Dermis blood vessel endothelial cell (primary cell): Measurements from ENCODE around the gene PPP1R14B. TPM values are rescaled to one million over a fixed set of nuclear protein-coding genes. Genes with fewer than 3 reads are reported as not detected.

Experiments
- DNase-seq: peaks from one replicate; pipeline ENCODE4 v3.0.0; 2010
- total RNA-seq: library from RNA; depleted of rRNA; stranded (reverse); fragments of >200 nt; gene quantifications from 2 replicates; pipeline ENCODE4 v1.2.3, GENCODE V29; 2014

The PPP1R14B gene, protein sequence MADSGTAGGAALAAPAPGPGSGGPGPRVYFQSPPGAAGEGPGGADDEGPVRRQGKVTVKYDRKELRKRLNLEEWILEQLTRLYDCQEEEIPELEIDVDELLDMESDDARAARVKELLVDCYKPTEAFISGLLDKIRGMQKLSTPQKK
- 238 and 297 TPM in 2 replicates for total RNA-seq

DNA sequence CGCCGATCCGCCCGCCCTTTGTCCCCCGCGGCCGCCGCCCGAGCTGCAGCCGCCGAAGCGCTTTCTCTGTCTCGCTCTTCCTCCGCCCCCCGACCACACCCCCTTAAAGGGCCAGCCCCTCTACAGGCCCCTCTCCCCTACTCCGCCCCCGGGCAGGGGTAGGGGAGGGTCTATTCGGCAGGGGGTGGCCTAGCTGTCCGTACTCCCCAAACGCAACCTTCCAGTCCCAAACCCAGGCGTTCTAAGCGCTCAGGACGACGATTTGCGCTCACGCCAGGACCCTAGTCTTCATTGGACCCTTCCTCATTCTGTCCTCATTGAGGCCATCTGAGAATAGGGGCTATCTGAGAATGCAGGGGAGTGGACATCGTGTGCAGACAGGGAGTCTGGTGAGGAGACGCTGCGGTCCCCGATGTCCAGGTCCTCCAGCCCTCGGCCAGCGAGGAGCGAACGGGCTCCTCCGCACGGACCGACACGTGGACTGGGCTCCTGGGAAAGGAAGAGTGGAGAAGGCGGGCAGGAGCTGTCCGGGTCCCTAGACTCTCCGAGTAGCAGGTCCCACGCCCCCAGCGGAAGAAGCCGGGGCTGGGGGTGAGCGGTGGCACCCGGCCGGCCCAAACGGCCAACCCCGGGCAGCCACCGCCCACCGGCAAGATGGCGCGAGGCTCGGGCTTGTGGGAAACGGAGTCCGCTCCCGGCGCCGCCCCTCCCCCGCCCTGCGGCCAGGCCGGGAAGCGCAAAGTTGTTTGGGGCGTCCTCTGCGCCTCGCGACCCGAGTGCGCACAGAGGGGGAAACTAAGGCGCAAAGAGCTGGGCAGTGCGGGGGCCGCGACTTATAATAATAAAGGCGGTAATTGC is at the start of gene PPP1R14B:
Gene PPP1R14B (minus strand): TSS at position 73 of the 858 bp plus-strand sequence. CDS start 270 bp downstream, outside the sequence.
- DNase-seq, result peak; percentile 85

DNA sequence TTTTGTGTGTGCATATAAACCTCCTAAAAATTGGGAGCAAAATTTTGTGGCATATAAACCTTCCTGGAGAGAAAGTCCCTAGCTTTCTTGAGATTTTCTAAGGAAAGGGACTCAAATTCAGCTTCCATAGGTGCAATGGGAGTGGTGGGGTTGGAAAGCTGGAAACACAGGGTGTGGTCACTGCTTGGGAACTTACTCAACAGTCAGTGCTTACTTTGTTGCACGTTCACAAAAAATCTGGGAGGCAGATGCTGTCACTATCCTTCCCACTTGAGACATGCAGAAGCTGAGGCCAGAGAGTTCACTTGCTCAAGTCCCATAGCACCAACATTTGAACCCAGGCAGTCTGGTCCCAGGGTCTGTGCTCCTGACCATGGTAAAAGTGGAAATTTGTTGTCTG is 49.5 kb upstream of the PPP1R14B start:
- no peak for DNase-seq

DNA sequence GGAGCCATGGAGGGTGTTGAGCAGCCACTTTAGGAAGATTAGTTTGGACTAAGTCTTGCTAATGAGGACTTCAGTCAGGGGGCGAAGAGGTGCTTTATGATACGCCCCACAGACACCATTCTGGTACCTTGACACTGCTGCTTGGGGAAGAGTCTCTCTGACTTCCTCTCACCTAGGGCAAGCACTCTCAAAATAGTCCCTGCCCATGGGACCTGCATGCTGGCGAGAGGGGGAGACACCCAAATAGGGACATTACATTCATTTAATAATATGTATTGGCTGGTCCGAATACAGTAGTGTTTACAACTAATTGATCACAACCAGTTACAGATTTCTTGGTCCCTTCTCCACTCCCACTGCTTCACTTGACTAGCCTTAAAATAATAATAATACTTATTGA is 49.0 kb upstream of the PPP1R14B start:
- DNase-seq, result no peak

DNA sequence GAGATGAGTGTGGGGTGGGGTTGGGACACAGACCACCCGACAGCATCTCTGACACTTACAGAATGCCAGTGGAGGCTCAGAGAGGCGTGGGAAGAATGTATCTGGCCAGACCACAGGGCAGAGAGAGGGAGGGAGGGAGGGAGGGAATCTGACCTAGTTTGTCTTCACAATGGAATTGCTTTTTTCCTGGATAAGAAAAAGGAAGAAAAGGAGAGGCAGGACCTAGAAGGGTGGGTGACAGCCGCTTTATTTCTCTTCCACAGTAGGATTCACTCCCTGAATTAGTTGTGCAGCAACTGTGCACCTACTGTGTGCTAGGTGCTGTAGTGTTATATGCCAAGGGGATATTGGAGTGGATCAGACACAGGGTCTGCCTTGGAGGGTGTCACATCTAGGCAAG is 48.0 kb upstream of the PPP1R14B start:
- no peak for DNase-seq

DNA sequence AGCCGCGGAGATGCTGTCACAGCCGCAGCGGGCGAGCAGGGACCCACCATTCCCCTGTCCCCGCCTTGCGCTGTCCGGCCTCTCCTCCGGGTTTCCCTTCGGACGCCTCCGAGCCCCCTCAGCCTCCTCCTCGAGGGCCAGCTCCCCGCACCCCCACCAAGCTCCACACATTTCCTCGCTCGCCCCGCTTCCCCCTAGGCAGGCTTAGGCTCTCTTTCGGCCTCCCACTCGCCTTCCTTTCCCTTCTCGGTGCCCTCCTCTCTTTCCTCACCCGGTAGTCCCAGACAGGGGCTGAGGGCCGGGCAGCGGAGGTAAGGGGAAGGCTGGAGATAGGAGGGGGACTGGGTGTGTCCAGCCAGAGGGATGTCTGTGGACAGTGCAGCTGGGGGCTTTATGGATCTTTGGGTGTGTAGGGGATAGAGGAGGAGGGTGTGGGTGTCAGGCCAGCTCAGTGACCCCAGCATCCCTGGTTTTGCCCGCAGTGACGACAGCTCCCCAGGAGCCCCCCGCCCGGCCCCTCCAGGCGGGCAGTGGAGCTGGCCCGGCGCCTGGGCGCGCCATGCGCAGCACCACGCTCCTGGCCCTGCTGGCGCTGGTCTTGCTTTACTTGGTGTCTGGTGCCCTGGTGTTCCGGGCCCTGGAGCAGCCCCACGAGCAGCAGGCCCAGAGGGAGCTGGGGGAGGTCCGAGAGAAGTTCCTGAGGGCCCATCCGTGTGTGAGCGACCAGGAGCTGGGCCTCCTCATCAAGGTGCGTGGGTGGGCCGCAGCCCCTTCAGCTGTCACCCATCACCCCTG is 45.9 kb upstream of the PPP1R14B start:
- DNase-seq, result no peak

DNA sequence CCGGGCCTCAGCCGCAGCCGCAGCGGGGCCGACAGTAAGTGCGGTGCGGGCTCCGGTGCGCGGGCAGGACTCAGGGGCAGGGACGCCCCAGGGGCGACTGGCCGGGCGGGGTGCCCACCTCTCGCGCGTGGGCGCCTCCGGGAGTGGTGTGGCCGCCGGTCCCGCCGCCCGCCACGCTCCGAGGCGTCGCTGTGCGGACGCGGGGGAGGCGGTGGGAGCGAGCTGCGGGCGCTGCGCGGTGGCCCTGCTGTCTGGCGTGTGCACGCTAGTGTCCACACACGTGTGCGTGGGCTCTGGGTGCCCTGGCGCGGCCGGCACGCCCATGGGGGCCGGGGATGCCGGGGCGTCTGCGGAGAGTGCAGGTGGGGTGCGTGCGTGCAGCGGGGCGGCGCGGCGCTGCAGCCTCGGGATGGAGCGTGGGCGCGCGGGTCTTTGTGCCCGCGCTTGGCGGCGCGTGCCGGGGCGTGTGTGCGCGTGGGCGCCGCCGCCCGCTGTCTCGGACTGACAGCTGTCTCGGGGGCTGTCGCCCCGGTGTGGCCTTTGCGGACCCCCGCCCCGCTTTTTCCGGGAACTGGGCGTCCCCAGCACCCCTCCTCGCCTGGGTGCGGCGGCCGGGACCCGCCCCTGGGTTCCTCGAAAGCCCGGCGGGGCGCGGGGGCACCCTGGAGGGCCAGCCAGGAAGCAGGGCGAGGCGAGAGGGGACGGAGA is 45.2 kb upstream of the PPP1R14B start:
- DNase-seq, result no peak

DNA sequence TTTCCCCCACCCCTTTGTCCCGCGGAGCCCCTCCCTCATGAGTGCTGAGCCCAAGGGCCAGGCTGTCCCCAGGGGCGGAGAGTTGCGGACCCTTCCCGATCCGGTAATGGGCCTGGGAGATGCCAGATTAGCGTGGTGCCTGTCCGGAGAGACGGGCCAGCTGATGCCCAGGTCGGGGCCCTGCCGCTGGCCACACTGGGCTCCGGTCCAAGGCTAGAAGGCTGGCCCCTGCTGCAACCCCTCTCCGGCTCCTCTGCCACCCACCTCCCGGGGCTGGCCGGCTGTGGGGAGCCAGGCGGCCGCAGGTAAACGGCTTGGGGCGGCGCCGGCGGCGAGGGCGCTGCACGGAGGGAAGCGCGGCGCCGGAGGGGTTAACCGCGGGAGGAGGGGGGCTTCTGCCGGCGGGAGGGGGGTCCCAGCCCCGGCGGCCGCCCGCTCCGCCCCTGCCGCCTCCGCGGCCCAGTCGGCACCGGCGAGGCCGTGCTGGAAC is 44.6 kb upstream of the PPP1R14B start, which contains the start of gene KCNK4:
Gene KCNK4 (plus strand): TSS at position 41 of the 490 bp plus-strand sequence. CDS start 1,717 bp downstream, outside the sequence.
- no peak for DNase-seq

DNA sequence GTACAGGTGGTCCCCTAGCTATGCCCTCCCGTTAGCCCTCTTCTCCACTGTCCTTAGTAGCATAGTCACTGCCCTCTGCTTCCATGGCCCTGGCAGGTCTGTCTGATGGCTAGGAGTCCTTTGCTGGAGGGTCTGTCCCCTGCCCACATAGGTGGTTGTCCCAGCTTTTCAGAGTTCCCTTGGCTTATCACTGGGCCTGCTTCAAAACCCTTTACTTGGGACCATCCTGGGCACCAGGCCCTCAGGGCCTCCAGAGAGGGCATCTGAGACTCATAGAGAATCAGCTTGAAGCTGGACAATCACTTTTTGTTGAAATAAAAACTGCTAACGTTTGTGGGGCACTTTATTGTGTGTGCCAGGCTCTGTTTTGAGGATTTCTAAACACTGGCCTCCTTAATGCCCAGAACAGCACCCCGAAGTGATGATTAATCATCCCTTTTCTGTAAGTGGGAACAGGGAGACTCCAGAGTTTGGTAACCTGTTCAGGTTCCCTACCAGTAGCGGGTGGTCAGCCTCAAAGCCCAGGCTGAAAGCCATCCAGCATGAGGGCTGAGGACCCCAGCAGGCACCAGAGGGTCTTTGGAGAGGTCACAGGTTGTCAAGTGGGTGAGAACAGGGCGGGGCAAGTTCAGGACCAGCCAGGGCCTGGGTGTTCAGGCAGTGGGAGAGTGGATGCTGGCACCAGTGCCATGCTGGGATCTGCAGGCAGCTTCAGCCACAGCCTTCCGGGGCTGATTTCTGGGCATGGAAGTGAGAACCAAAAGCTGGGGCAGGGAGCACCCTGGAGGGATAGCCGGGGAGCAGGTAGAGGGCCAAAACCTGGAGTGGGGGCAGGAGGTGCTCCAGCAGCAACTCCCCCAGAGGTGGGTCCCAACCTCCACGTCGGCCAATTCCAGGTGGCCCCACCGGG is 43.9 kb upstream of the PPP1R14B start:
- no peak for DNase-seq

DNA sequence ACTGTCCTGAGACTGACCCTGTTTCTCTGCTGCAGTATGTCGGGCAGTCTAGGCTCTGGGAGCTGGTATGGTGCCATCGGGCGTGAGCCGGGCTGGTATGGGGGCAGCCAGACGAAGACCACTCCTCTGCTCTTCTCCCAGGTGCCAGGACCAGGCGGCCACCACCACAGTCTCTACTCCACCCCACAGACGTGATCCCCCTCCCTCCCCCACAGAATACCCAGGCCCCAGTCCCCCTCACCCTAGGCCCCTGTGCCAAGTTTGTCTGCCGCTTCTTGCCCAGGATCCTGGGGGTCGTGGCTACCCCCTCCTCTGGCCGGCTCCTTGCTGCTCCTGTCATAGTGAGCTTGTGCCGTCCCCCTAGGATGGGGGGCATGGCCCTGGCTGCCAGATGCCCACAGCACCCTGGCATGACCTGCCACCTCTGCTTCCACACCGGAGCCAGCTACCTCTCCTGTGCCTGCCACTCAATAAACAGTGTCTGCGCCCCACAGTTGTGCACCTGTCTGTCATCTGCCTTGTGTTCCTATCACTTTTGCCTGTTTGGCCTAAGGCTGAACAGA is 42.3 kb upstream of the PPP1R14B start:
- DNase-seq, result no peak

DNA sequence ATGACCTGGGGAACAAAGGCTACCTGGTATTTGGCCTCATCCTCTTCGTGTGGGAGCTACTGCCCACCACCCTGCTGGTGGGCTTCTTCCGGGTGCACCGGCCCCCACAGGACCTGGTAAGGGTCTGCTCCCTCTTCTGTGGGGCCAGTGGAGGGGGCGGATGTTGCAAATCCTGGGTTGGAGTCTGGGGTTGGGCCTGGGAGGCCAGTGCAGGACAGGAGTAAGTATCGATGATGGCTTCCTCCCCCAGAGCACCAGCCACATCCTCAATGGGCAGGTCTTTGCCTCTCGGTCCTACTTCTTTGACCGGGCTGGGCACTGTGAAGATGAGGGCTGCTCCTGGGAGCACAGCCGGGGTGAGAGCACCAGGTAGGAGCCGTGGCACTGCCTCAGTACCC is 41.6 kb upstream of the PPP1R14B start:
- DNase-seq, result no peak

DNA sequence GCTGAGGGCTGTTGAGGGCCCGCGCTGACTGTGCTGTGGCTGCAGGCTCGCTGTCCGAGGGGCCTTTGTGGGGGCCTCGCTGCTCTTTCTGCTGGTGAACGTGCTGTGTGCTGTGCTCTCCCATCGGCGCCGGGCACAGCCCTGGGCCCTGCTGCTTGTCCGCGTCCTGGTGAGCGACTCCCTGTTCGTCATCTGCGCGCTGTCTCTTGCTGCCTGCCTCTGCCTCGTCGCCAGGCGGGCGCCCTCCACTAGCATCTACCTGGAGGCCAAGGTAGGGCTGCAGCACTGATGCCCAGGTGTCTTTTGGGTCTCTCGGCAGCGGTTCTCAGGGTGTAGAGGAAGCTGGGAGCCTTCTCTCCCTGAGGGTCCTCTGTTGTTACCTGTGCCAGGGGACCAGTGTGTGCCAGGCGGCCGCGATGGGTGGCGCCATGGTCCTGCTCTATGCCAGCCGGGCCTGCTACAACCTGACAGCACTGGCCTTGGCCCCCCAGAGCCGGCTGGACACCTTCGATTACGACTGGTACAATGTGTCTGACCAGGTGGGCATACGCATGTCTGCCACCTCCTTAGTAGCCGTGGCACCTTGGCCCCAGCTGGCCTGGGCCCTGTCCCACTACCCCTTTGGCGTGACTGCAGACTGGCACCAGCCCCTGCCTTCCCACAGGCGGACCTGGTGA is 41.1 kb upstream of the PPP1R14B start:
- no peak for DNase-seq

DNA sequence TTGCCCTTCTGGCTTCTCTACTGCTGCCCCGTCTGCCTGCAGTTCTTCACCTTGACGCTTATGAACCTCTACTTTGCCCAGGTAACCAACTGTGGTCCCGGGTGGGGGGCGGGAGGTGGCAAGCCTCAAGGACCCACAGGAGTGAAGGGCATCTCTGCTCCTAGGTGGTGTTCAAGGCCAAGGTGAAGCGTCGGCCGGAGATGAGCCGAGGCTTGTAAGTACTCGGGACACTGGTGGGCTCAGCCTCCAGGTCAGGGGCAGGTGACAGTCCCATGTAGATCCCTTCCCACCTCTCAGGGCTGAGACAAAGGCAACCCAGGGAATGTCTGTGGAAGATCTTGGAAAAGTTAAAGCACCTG is 40.0 kb upstream of the PPP1R14B start:
- DNase-seq, result no peak

DNA sequence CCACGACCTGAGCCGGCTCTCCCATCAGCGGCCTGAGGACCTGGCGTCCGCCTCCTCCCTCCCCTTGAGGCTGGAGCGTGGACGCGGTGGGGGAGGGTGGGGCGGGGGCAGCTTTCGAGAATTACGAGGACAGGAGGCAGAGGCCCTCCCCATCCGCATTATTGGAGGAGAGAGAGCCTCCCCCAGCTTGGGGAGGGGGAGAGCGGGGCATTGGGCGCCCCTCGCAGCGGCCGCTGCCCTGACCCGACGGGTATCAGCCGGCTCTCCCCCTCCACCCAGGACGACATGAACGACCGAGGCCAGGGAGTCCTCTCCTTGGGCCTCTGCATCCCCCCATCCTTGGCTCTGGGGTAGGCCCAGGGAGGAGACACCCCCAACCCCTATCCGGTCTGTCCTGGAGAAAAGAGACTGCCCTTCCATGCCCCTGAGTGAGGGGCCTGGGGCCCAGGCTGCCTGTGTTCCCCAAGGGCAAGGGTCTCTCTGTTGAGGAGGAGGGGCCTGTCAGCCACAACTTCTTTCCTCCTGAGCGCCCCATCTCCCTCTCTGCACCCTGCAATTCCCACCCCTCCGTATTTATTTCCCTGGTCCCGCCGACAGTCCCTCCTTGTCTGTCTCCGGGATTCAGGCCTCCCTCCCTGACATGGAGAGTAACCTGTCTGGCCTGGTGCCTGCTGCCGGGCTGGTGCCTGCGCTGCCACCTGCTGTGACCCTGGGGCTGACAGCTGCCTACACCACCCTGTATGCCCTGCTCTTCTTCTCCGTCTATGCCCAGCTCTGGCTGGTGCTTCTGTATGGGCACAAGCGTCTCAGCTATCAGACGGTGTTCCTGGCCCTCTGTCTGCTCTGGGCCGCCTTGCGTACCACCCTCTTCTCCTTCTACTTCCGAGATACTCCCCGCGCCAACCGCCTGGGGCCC is 39.4 kb upstream of the PPP1R14B start:
- DNase-seq, result peak; percentile 29

DNA sequence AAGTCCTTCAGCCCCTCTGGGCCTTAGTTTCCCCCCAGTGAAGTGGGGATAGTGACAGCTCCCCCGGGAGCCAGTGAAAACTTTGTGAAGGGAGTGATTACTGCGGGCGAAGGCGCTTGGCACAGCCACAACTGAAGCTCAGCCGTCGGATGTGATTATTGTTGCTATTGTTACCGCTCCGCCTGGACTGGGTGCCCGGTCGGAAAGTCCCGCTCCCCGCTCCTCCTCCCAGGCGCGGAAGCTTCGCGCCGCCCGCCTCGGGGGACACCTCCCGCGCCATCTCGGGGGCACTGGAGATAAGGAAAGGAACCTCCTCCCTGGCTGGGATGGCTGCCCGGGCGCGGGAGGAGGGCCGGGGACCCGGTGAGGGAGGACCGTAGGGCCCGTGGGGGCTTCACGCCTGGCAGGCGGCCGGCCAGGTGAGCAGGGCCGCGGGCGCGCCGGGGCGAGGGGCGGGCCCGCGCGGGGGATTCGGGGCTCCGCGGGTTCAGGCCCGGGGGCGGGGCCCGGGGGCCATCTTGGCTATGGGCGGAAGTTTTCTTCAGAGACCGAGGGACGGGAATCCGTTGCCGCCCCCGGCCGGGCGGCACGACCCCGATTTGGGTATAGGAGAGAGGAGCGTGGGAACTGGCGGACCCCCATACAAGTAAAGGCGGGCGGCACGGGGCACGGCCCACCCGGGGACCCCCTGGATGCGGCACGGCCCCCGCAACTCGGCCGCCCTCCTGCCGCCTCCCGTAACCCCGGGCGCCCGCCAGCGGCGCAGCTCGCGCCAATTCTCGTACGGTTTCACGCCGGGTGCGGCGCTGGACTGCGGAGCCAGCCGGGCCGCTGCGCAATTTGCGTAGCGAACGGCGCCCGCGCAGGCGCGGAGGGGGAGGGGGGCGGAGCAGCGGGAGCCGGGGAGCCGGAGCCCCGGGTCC is 38.5 kb upstream of the PPP1R14B start, which contains the start of gene GPR137:
Gene GPR137 (plus strand): TSS at position 887 of the 923 bp plus-strand sequence. CDS start 677 bp downstream, outside the sequence.
- DNase-seq, result peak; percentile 76

DNA sequence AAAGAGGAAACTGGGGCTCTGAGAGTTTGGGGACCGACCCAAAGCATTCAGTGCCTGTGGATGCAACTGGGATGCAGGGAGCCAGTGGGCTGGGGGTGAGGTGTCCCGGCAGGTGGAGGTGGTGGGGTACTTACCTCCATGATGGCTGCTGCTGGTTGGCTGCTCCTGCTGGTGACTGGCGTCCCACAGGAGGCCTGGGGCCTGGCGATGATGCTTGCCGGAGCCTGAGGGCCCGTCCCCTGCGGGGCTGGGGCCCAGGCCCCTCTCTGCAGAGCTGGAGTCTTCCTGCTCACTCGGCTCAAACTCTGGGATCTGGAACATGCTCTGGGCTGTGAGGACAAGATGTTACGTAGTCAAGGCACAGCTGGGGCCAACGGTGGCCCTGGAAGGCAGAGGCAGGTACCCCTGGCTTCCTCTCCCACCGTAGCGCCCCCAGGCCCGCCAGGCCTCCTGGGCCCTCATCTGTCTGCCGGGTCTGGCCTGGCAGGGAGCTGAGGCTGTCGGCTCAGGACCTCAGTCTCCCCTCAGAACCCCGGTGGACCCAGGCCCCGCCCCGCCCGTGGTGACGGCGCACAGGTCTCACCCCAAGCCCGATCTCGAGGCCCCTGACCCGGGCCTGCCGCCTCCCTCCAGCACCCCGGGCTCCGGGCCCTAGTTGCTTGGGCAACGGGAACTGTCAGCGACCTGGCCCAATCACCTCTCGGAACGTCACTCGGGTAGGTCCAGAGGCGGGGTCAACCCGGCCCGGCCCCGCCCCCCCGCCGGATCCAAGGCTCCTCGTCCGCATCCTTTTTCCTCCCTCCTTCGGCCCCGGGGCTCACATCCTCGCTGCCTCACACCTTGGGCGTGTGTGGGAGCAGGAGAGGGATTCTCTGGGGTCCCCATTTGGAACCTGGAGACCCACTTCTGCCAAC is 37.6 kb upstream of the PPP1R14B start, which contains the start of gene BAD:
Gene BAD (minus strand): TSS at position 618 of the 914 bp plus-strand sequence. CDS start 297 bp downstream, at position 321.
- peak; percentile 94 for DNase-seq

DNA sequence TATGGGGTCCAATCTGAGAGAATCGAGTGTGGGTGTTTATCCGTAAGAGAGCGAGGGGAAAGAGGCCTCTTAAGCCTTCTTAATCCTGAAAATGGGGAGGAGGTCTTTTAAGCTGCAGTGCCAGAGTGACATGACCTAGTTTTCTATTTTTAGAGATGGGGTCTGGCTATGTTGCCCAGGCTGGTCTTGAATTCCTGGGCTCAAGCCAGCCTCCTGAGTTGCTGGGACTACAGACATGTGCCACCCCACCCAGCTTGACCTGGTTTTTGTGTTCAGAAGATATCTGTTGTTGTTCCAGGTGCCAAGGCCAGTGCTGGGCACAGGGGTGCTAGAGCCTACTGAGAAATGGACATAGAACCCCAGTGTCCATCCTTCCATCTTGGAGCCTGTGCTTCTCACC is 36.3 kb upstream of the PPP1R14B start:
- DNase-seq, result no peak
